Suppressor macrophage treated with lipopolysaccharide for 4 hours (primary cell): ENCODE results near the gene PTGDR2.

Experiments used
- DNase-seq: peaks from one replicate; pipeline ENCODE4 v3.0.0-alpha.2; 2020

Gene PTGDR2

DNA sequence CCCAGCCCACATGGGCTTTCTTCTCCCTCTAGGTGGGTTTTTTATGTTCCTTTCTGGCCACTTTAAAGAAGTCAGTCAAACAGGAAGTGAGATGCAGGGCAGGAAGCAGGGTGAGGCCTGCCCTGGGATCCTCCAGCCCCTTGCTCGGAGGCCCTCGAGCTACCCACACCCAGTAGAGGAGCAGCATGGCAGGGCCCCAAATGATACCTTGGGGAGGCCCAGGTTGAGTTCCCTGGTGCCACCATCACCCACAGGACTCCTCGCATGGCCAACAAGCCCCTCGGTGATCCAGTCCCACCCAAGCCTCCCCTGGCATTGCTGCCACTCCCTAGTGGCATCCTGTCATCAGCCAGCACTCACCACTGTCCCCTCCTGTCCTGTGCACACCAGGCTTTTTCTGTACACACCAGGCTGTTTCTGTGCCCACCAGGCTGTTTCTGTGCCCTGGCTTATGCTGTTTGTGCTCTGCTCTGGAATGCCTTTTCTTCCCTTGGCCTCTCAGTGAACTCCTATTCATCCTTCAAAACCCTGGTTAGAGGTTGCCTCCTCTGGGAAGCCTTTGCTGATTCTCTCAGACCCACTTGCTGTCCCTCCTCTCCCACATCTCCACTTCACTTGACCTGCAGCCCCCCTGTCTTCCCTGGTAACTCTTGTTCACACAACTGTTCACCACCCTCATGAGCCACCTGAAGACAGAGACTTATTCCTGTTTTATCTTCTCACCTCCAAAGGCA is 3.1 kb upstream of the PTGDR2 start:
- no peak for DNase-seq

DNA sequence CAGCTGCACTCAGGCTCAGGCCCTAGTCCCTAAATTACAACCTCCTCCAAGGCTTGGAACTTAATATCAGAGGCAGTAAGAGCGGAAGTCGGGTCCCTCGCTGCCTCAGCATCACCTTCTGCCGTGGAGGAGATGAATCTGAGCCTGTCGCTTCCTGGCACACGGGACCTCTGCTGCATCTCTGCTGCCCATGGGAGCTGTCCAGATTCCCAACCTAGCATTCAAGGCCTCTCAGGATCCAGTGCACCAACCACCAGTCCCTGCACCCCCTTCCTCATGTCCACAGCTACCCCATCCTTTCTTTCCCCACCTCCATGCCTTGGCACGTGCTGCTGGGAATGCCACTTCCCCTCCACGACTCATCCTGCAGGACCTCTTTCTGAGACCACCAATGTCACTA is 2.5 kb upstream of the PTGDR2 start:
- DNase-seq: no peak

DNA sequence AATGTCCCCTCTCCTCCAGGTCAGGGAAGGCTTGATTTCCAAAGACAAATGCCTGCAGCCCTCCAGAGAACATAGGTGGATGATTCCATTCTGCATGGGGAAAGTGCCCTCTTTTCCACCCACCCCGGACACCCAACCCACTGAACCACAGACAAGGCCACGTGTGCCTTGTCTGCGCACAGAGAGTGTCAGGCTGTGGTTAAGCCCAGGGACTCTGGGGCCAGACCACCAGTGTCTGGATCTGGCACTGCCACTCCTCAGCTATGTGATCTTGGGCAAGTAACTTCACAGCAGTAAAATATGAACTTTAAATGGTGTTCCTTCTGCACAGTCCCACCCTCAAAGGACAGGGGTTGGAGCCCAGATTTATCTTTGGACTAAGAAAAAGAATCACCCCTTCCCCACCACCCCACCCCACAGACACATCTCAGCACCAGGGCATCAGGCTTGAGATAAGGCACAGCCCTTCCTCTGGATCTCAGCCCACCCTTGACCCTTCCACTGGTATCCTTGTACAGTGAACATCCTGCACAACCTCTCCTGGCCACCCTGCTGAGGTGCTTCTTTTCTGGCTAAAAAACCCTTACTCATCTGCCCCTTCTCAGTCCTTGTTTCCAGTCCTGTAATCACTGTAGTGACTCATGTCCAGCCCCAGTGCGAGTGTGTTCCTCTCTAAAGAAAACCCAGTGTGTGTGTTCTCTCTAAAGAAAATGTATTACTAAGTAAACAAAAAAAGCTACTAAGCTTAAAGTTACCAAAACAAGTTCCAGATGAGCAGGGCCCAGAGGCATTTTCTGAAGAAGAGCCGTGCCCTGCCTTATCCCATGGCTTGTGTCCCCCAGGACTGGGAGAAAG is 1.9 kb upstream of the PTGDR2 start:
- DNase-seq: peak; percentile 40

DNA sequence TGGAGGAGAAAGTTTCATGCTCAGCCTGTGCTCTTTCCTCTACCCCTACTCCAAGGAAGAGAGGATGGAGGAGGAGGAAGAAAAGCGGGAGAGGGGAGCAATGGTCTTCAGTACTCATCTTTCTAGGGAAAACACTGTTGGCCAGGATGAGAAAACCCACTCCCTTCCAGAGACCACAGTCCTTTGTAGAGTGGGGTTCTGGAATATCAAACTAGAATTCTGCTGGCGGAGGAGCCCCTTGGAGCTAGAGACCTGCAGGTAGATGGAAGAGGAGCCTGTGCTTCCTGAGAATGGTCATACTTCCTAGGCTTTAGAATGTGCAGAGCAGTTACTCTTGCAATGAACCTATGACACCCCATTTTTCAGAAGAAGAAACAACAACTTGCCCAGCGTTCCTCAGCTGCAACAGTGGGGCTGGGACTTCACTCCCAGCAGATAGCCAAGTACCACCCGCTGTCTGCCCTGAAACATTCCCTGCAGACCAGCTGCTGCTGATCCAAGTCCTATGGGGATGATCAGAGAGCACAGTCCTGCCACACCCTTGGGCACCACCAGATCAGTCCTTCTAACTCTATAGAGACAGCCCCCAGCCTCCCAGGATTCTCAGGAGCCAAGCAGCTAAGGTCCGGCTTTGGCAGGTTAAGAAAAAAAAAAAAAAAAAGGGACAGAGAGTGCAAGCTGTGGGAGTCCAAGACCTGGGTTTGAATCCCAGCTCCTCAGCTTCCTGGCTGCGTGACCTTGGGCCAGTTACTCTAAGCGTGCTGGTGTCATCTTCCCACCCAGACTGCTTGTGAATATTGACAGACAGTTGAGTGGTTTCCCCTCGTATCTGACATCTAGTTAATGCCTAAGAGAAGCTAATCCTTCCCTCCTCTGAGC is 664 bp downstream of the PTGDR2 start:
- DNase-seq: no peak

DNA sequence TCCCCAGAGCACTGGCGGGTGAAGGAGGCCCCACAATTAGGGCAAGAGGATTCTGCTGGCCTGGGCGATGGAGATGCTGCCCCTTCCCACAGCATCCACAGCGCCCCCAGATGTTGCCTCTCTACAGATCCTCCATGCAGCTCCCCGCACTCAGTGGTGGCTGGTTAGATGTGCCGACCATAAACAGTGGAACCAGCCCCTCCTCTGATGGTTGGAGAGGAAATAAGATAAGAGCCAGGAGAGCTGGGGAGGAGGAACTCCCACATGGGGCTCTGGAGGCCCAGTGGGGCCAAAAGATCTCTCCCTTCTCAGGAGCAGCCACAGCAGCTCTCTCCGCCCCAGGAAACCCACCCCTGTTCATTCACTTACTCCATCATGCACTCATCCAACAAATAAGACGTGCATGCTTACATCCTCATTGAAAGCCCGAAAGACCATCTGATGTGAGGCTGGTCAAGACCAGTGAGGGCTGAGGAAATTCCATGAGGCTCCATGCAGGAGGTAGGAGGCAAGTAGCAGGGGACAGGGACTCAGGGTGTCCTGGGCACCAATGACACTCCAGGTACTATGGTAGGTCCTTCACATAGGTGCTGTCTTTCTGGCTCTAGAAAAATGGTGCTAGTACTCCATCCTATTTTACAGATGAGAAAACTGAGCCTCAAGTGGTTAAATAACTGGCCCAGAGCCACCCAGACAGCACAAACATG is 1.5 kb downstream of the PTGDR2 start:
- no peak for DNase-seq

- no peak for DNase-seq
Observed at GRCh38 chr11:60852982-60853950, 2.5 kb downstream of the PTGDR2 start.

- no peak for DNase-seq
Observed at GRCh38 chr11:60852117-60852981, 3.4 kb downstream of the PTGDR2 start.

GRCh38 chr11:60851327-60852104 is 4.2 kb downstream of the PTGDR2 start:
- no peak for DNase-seq

DNA sequence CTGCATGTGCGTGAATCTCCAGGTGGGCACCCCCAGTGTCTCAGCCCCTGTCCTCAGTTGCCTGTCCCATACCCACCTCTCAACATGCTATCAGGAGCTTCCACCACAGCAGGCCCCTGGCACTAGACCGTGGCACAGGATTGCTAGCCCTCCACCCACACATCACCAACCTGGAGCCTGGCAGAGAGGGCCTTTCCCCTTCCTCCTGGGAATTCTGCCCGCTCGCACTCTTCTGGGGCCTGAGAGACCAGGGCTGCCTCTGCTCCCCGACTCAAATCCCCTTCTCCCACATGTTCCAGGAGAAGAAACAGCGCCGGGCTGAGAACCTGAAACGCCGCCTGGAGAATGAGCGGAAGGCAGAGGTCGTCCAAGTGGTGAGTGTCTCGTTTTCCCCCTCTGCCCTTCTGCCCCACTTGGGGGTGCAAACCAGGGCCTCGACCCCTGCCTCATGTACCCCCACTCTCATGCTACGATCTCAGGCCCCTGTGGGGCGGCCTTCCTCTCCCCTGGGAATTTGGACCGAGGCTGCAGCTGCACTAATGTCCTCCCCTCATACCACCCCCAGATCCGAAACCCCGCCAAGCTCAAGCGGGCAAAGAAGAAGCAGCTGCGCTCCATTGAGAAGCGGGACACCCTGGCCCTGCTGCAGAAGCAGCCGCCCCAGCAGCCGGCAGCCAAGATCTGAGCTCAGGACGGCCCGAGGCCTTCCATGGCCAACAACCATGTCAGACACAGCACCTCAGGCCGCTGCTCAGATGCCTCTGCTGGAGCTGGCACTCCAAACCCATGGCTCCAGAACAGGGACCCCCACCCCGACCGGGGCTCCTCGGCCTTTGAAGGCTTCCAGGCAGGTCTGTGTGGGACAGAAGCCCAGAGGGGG is 5.9 kb downstream of the PTGDR2 start:
- no peak for DNase-seq

DNA sequence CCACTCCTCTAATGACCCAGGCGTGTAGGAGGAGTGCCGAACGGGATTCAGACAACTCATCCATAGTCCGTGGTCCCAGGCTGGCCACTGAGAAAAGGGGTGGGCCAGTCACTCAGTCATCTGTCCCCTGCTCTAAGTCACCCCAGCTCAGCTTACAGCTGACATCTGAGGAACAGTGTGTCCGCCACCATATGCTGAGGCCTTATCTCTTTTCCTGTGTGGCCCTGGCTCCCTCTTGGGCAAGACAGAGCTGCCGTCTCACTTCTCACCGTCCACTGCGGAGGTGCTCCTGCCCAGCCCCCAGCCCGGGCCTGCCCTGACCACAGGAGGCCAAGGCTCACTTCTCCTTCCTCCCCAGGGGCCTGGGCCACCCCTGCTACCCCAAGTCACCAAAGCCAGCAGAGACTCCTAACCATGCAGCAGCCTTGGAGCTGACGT is 7.0 kb downstream of the PTGDR2 start:
- no peak for DNase-seq

GRCh38 chr11:60847896-60848295 is 7.9 kb downstream of the PTGDR2 start:
- no peak for DNase-seq

- DNase-seq: no peak
Observed at GRCh38 chr11:60847281-60847680, 8.5 kb downstream of the PTGDR2 start.

DNA sequence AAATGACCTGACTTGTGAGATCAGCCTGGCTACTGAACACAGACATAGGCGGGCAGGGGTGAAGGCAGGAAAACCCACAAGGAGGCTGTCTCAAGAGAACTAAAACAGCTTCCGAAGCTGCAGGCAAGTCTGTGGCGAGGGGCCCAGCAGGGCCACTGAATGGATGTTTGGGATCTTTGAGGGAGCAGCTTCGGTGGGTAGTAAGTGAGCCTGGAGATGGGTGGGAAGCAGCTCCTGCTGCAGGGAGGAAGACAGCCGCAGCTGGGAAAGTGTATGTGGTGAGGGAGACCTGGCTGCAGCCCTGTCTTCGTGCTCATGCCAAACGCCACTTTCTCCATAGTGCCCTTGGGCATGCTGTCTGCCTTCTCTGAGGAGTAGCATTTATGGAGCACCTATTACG is 10.4 kb downstream of the PTGDR2 start:
- no peak for DNase-seq

DNA sequence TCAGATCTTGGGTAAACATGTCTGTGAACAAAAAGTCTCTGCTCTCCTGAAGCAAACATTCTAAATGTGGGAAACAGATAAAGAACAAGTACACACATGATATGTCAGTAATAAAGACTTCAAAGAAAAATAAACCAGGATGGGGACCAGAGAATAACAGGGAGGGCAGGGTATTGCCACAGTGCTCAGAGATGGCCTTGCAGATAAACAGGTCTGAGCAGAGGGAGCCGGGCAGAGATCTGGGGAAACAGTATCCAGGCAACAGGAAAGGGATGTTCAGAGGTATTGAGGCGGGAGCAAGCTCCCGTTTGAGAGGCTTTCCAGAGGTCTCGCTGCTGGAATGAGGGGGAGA is 10.9 kb downstream of the PTGDR2 start:
- no peak for DNase-seq

DNA sequence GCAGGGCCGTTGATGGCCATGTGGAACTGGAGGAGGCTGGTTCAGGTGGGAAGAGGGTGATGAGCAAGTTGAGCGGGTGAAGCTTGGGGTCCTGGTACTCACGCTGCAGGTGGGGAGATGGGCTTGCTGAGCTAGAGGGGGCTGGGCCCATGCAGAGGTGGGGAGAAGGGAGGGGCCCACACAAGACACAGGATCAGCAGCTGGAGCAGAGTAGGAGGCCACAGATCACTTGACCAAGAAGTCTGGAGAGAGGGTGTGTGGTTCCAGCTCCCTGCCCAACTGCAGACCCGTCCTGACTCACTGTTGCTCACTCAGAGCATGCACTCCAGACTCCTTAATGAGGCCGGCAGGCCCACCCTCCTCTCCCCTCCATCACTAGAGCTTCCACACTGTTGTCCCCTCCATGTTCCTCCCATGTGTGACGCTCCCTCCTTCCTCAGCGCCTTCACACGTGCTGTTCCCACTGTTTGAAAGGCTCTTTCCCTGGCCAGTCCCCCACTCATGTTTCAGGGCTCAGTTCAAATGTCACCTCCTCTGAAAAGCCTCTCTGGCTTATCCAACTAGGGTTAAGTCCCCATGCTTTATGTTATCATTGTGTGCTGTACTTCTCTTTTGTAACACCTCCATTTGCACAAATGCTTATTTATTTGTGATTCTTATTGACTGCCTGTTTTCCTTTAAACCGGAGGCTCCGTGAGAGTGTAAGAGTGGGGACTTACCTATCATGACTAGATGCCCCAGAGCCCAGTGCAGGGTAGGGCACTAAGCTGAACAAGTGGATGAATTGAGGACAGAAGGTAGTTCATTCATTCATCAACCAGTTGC is 11.5 kb downstream of the PTGDR2 start:
- no peak for DNase-seq

- peak; percentile 20 for DNase-seq
Observed at GRCh38 chr11:60842668-60843600, 12.8 kb downstream of the PTGDR2 start.
